ENCODE results near the gene GDF2. TPM values are rescaled to one million over a fixed set of nuclear protein-coding genes. Genes with fewer than 3 reads are reported as not detected.

Gene GDF2
- total RNA-seq, 4 donors from 2014 or later, result not detected

DNA sequence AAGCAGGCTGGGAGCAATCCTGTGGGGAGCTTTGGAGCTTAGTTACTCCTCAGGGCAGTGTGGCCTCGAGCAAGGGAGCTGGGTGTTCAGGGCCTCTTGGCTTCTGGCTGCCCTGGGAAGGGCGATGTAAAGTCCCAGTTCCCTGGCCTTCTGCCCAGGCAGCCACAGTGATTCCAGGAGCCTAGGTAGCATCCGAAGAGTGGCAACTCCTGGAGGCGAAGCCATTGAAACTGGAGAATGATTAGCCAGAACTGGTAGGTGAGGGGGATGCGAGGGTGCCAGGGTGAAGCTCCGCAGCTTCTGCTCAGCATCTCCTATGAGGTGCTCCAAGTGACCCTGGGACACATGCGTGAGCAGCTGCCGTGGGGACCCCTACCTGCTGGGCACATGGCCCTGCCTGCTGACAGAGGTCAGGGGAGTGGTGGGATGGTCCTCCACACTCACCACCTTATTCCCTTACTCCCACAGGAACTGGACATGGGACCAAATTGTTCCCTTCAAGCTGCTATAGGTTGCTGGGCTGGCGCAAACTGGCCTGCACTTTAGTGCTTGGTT lies 7.8 kb upstream of the GDF2 start:
- no peak overlapping the region for H3K4me3 ChIP-seq (replicated peaks in 1 of 3)
- TF ChIP-seq POLR2A (IDR thresholded peaks at IDR 0.05), result no peak
- TF ChIP-seq, protein P1, sequence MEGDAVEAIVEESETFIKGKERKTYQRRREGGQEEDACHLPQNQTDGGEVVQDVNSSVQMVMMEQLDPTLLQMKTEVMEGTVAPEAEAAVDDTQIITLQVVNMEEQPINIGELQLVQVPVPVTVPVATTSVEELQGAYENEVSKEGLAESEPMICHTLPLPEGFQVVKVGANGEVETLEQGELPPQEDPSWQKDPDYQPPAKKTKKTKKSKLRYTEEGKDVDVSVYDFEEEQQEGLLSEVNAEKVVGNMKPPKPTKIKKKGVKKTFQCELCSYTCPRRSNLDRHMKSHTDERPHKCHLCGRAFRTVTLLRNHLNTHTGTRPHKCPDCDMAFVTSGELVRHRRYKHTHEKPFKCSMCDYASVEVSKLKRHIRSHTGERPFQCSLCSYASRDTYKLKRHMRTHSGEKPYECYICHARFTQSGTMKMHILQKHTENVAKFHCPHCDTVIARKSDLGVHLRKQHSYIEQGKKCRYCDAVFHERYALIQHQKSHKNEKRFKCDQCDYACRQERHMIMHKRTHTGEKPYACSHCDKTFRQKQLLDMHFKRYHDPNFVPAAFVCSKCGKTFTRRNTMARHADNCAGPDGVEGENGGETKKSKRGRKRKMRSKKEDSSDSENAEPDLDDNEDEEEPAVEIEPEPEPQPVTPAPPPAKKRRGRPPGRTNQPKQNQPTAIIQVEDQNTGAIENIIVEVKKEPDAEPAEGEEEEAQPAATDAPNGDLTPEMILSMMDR (IDR thresholded peaks at IDR 0.05), result no peak
- DNase-seq, result no peak
- intact Hi-C loops (cut with DNase I), result loop anchor here (5.0 kb wide), 1 partner anchor 287 kb away; no protein-coding TSS in a partner anchor
- 90 to 93% methylated on average over 8 to 9 of the region's 9 CpGs for WGBS, 2 donors
- H3K36me3 ChIP-seq, result no peaks in the 10 kb centered on the region
- H3K4me1 ChIP-seq, result peaks cover 0 to 8% of the 10 kb centered on the region in 2 donors
- H3K27ac ChIP-seq, result no peak overlapping the region
- H3K27me3 ChIP-seq, result no peaks in the 10 kb centered on the region
- H3K9me3 ChIP-seq, result no peaks in the 10 kb centered on the region

DNA sequence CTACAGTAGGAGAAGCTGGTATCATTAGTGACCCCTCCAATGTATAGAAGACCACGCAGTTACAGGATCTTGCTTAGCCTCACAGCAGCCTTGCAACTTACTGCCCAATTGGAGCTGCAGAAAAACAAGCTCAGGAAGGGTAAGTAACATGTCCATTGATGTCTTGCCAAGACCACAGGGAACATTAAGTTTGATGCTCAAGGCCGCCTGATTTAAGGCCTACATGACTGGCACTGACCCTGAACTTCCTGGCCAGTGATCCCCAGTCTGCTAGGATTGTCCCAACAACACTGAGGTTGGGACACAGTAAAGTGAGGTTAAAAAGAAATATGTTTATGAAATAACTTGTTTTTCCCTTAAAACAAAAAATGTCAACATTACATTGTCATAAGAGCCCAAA lies 6.8 kb upstream of the GDF2 start:
- H3K4me1 ChIP-seq, result peaks cover 0 to 7% of the 10 kb centered on the region in 2 donors
- intact Hi-C loops (cut with DNase I), result no loop called here
- no peaks in the 10 kb centered on the region for H3K36me3 ChIP-seq
- no peaks in the 10 kb centered on the region for H3K27me3 ChIP-seq
- H3K27ac ChIP-seq, result no peak overlapping the region
- no peak for DNase-seq
- 87 to 98% methylated on average over 2 of the region's 2 CpGs for WGBS, 2 donors
- TF ChIP-seq, protein P1 (IDR thresholded peaks at IDR 0.05), result no peak
- no peak for TF ChIP-seq POLR2A (IDR thresholded peaks at IDR 0.05)
- no peaks in the 10 kb centered on the region for H3K9me3 ChIP-seq
- H3K4me3 ChIP-seq (replicated peaks in 1 of 3), result no peak overlapping the region

DNA sequence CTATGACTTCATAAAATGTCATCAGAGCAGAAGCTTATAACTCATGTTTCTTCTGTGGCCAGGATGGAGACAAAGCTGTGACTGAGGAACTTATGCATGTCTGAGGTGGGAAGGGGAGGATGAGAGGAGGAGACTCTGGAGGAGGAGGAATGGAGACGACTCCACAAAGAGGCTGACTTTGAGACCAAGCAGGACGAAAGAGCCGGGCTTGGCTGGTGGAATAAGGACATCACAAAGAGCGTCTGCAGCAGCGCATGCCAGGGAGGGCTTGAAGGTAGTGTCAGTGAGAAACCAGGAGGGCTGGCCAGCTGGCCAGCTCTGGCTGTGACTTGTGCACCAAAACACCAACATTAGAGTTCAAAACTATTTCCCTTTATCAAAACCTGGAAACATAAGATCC lies 6.1 kb upstream of the GDF2 start:
- H3K4me1 ChIP-seq, result peaks cover 0 to 7% of the 10 kb centered on the region in 2 donors
- H3K27ac ChIP-seq, result no peak overlapping the region
- intact Hi-C loops (cut with DNase I), result no loop called here
- H3K27me3 ChIP-seq, result no peaks in the 10 kb centered on the region
- no peaks in the 10 kb centered on the region for H3K36me3 ChIP-seq
- WGBS, 2 donors, result 76 to 80% methylated on average over 5 of the region's 5 CpGs
- H3K9me3 ChIP-seq, result no peaks in the 10 kb centered on the region
- DNase-seq, result no peak
- no peak overlapping the region for H3K4me3 ChIP-seq (replicated peaks in 1 of 3)
- TF ChIP-seq POLR2A (IDR thresholded peaks at IDR 0.05), result no peak
- TF ChIP-seq, protein P1 (IDR thresholded peaks at IDR 0.05), result no peak

DNA sequence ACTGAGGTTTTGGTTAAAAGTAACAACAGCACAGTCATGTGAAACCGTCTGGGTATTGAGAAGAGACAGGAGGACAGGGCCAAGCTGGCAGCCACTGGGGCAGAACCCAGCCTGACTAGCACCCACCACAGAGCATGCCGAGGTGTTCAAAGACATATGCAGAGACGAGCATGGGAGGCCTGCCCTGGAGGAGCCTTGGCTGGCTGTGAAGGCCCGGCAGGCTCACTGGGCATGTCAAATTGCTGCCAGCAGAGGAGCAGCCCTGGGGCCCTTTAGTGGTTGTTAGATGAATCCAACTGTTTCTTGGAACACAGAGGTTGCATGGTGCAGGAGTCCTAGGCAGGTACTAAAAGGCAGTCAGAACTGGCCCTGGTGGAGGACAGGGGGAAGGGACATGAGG lies 5.0 kb upstream of the GDF2 start:
- intact Hi-C loops (cut with DNase I), result no loop called here
- no peak overlapping the region for H3K27ac ChIP-seq
- H3K27me3 ChIP-seq, result no peaks in the 10 kb centered on the region
- TF ChIP-seq, protein P1 (IDR thresholded peaks at IDR 0.05), result no peak
- TF ChIP-seq POLR2A (IDR thresholded peaks at IDR 0.05), result no peak
- no peak overlapping the region for H3K4me3 ChIP-seq (replicated peaks in 1 of 3)
- DNase-seq, result no peak
- no peaks in the 10 kb centered on the region for H3K9me3 ChIP-seq
- no peaks in the 10 kb centered on the region for H3K4me1 ChIP-seq
- 67 to 85% methylated on average over 4 of the region's 4 CpGs for WGBS, 2 donors
- no peaks in the 10 kb centered on the region for H3K36me3 ChIP-seq

DNA sequence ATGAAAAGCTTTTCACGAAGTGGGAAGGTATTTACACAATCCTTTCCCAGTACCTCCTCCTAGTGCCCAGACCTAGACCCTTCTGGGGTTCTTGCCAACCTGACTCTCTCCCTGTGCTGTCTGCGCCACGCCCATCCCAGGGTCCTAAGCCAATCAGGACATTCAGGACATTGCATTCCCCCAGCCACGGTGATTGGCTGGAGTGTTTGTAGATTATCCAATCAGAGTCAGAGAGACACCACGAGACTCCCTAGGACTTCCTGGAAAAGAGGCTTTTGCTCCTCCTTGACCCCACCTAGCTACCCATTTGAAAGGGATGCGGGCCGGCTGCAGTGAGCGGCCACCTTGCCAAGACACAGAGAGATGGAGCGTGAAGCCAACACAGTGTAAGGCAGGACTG lies 3.5 kb upstream of the GDF2 start:
- H3K4me3 ChIP-seq (replicated peaks in 1 of 3), result no peak overlapping the region
- no peak overlapping the region for H3K27ac ChIP-seq
- H3K4me1 ChIP-seq, result no peaks in the 10 kb centered on the region
- H3K9me3 ChIP-seq, result no peaks in the 10 kb centered on the region
- no peak for DNase-seq
- H3K36me3 ChIP-seq, result no peaks in the 10 kb centered on the region
- no peaks in the 10 kb centered on the region for H3K27me3 ChIP-seq
- no peak for TF ChIP-seq POLR2A (IDR thresholded peaks at IDR 0.05)
- TF ChIP-seq, protein P1 (IDR thresholded peaks at IDR 0.05), result no peak
- 87 to 90% methylated on average over 9 of the region's 9 CpGs for WGBS, 2 donors
- intact Hi-C loops (cut with DNase I), result no loop called here

All from thyroid gland (tissue), 4 donors.